GM18511 (cell line): ENCODE data around the gene ITPR2.
"Not testable (repeated sequence)": the region's sequence is repeated elsewhere in the genome, so short reads cannot be mapped to it uniquely, and the experiment has no call there.

ENCODE experiments used
- ATAC-seq: cut with Tn5 transposase; IDR thresholded peaks from one replicate; pipeline ENCODE4 v1.9.1; 2021; ENCODE audit warnings: mild to moderate bottlenecking, moderate library complexity; ENCODE audit not compliant: unreplicated experiment

ITPR2 gene

DNA sequence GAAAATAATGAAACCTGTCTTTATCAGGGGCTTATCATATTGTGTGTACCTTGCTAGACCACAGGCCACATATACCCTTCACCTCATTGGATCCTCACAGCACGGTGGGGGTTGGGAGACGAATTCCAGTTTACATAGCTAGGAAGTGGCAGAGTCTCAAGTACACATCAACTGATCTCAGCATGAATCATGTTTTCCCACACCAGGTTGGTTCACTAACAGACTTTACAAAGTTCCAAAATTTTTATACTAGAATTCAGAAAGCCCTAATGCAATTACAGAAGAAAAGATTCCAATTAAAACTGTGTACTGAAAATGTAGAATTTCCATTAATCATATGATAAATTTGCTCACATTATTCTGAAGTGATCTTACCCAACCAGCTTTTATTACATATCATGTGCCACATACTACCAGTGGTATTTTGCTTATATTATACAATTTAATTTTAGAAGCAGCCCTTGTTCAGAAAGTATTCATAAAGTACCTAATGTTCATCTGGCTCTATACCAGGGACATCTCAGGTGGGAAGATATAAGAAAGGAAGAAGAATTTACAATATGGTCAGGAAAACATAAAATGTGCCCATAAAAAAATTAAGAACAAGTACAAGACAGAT is 196.2 kb downstream of the ITPR2 start:
- ATAC-seq = no peak

GRCh38 chr12:26633591-26634210 is 199.3 kb downstream of the ITPR2 start:
- no peak for ATAC-seq

- no peak for ATAC-seq
Observed at GRCh38 chr12:26632756-26633155, 200.2 kb downstream of the ITPR2 start.

- ATAC-seq = no peak
Observed at GRCh38 chr12:26631846-26632245, 201.1 kb downstream of the ITPR2 start.

DNA sequence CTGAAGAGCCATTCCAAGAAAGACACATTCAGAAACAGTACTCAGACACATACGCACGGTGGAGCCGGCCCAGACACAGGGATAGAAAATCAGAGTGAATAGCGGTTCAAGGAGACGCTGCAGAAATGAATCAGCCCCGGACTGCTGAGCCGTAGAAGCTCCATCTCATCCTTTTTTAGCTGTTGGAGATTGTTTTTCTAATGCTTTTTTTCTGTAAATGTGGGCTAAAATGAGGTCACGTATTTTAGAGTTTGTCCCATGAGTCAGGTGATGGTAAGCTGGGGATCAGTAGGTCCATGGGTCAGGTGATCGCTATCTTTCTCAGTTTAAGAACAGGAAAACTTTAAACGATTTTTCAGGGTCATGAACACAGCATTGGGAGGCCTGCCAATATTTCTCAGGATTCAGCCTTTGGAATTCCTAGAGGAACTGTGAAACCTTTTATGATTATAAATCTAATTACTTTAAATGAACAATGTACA is 202.4 kb downstream of the ITPR2 start:
- ATAC-seq = no peak

GRCh38 chr12:26629864-26630263 is 203.1 kb downstream of the ITPR2 start:
- no peak for ATAC-seq

GRCh38 chr12:26628234-26628633 is 204.8 kb downstream of the ITPR2 start:
- ATAC-seq = no peak

GRCh38 chr12:26627335-26627734 is 205.7 kb downstream of the ITPR2 start:
- ATAC-seq = no peak

DNA sequence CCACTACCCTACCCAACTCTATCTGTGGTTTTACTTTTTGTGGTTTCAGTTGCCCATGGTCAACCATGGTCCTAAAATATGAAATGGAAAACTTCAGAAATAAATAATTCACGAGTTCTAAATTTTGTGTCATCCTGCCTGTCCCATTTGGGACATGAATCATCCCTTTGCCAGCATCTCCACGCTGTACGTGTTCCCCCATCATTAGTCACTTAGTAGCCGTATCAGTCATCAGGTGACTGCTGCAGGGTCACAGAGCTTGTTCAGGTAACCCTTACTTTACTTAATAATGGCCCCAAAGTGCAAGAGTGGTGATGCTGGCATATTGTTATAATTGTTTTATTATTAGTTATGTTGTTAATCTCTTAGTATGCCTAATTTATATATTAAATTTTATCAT is 209.9 kb downstream of the ITPR2 start:
- no peak for ATAC-seq

GRCh38 chr12:26622601-26623000 is 210.4 kb downstream of the ITPR2 start:
- no peak for ATAC-seq

DNA sequence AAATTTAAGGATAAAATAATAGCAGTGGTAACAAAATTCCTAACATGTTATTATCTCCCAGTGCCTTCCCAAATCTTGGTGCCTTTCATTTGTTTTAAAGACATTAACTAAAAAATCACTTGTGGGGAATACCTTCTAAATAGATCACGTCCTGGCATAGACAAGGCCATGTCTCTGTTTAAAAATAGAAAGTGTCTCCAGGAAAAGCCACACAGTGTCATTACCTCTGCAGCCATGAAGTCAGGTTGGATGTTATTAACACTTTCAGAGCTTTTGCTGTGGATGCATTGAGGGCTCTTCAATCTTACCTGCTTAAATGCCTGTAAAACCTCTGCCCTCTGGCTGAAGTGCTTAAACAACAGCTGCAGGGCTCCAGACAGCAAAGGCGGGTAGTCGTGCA is 211.1 kb downstream of the ITPR2 start:
- ATAC-seq = no peak

GRCh38 chr12:26620907-26621306 is 212.1 kb downstream of the ITPR2 start:
- no peak for ATAC-seq

DNA sequence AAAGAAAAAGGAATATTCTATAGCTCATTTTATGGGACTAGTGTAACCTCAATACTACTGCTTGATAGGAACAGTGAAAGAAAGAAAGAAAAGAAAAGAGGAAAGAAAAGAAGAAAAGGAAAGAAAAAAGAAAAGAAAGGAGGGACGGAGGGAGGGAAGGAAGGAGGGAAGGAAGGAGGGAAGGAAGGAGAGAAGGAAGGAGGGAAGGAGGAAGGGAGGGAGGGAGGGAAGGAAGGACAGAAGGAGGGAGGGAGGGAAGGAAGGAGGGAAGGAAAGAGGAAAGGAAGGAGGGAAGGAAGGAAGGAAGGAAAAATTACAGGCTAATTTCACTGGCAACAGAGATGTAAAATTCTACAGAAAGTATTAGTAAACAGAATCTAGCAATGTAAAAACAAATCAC is 215.5 kb downstream of the ITPR2 start:
- no peak for ATAC-seq

DNA sequence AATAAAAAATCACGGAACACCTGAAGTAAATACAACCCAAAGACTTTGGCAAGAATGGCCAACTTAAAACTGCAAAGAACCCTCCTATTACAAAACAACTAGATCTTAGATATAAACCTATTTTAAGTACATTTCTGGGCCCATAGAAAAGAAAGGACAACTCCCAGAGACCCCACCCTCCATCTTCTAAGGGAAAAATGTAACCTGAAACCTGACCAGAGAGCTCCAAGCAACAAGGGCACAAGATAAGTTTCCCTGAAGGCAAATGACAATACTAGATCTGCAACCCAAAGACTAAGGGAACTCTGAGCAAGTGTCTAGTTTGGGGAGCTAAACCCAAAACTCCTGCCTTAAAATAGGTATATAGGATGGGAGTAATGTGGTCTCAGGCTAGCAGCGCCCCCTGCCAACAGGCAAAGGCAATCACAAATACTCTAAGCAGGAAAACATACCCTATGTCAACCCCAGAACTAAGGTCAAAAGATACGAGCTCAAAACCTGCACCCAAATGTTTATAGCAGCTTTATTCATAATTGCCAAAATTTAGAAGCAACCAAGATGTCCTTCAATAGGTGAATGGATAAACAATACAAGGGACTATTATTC is 218.9 kb downstream of the ITPR2 start:
- ATAC-seq = no peak

GRCh38 chr12:26612203-26612602 is 220.8 kb downstream of the ITPR2 start:
- no peak for ATAC-seq

GRCh38 chr12:26611598-26611997 is 221.4 kb downstream of the ITPR2 start:
- ATAC-seq = no peak

- ATAC-seq = no peak
Observed at GRCh38 chr12:26610774-26611173, 222.2 kb downstream of the ITPR2 start.

DNA sequence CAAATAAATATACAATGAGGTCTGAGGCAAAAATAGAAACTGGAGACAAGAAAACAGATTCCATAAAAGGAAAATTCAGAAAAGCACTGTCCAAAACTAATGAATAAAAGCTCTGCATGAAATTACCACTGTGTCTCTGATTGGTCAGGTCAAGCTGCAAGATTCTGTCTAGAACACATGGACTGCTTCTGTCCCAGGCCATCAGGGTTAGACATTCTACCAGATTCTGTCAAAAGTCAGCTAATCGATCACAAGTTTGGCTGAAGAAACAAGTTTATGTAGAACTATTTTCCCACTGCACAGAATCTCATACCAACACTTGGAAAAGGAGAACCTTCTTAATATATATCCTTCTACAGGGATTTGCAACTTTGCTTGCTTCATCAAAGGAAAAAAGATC is 223.0 kb downstream of the ITPR2 start:
- no peak for ATAC-seq

DNA sequence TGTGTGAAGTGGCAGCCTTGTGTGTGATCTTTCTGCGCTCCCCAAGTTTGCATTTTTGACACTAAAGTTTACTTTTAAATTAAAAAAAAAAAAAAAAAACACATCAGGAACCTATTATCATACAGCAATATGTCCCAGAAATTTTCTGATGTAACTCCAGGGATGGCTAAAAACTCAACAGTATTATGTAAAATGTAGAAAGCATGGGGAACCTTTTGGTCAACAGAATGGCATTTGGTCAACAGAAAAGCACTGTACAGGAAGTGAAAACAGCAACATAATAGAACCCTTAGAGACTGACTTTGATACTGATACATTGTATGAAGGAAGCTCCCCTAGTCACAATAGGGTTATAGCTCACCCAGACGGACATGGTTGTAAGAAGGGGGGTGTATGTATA is 224.3 kb downstream of the ITPR2 start:
- no peak for ATAC-seq

DNA sequence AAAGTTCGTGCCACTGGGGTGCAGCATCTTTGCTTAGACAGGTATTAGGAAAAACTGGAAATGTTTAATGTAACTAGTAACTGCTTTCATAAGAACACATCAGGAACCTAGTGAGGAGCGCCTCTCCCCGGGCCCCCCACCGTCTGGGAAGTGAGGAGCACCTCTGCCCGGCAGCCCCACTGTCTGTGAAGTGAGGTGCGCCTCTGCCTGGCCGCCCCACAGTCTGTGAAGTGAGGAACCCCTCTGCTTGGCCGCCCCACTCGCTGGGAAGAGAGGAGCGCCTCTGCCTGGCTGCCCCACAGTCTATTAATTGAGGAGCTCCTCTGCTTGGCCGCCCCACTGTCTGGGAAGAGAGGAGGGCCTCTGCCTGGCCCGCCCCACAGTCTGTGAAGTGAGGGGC is 224.7 kb downstream of the ITPR2 start:
- no peak for ATAC-seq

DNA sequence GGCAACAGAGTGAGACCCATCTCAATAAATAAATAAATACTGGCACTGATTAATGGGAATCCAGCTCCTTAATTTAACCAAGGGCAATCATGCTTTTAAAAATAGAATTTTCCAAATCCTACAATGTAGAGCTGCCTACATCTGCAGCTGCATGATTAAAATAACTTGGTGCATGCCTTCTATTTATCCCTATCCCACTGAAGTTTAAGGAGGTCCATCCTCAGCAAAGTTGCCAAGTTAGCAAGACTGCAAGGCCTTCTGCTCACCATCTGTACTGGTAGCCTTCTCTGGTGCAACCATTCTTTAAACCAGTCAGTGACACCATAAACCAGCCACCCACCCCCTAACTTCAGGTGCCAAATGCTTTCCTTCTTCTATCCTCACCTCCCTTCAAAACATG is 226.1 kb downstream of the ITPR2 start:
- no peak for ATAC-seq

DNA sequence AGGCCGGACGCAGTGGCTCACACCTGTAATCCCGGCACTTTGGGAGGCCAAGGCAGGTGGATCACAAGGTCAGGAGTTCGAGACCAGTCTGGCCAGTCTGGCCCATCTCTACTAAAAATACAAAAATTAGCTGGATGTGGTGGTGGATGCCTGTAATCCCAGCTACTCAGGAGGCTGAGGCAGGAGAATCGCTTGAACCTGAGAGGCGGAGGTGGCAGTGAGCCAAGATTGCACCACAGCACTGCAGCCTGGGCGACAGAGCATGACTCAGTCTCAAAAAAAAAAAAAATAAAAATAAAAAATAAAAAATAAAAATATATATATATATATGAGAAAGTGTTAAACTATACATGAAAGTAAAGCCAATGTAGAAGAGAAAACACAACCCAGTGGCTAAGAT is 228.2 kb downstream of the ITPR2 start:
- ATAC-seq = not testable (repeated sequence)
